Measurements from ENCODE around the gene SPATA31A6.
"Not testable (repeated sequence)": the region's sequence is repeated elsewhere in the genome, so short reads cannot be mapped to it uniquely, and the experiment has no call there.

SPATA31A6 gene

DNA sequence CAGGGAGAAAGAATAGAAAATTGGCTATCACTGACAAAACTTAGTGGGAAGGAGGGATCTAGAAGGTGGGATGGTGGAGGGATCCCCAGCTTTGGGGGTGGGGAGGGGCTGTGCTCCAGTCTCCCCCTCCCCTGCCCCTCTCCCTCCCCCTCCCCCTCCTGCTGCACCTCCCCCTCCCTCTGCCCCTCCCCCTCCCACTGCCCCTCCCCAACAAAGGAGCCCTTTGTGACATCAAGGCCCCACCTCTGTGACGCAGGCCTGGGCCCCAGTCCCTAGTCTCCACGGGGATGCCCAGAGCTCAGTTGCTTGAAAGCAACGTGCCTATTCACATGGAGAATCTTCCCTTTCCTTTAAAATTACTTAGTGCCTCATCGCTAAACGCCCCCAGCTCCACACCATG is at the start of gene SPATA31A6:
TSS of gene SPATA31A6 (plus strand) at position 301 of the 400 bp plus-strand sequence. CDS start at position 330, 29 bp downstream.
- DNase-seq (ENCODE audit: low read depth); H3K4me3 ChIP-seq (ENCODE audit: low read length): not testable (repeated sequence)

GRCh38 chr9:42160299-42160698 is 23.2 kb upstream of the SPATA31A6 start:
- peak; percentile 11 for DNase-seq (ENCODE audit: low read depth)
- not testable (repeated sequence) for H3K4me3 ChIP-seq (ENCODE audit: low read length)
- TF ChIP-seq, protein P1, sequence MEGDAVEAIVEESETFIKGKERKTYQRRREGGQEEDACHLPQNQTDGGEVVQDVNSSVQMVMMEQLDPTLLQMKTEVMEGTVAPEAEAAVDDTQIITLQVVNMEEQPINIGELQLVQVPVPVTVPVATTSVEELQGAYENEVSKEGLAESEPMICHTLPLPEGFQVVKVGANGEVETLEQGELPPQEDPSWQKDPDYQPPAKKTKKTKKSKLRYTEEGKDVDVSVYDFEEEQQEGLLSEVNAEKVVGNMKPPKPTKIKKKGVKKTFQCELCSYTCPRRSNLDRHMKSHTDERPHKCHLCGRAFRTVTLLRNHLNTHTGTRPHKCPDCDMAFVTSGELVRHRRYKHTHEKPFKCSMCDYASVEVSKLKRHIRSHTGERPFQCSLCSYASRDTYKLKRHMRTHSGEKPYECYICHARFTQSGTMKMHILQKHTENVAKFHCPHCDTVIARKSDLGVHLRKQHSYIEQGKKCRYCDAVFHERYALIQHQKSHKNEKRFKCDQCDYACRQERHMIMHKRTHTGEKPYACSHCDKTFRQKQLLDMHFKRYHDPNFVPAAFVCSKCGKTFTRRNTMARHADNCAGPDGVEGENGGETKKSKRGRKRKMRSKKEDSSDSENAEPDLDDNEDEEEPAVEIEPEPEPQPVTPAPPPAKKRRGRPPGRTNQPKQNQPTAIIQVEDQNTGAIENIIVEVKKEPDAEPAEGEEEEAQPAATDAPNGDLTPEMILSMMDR (IDR thresholded peaks at IDR 0.05; ENCODE audit: insufficient read depth, low read depth, low read length, missing control alignments), result peak; percentile 9

- not testable (repeated sequence) for DNase-seq (ENCODE audit: low read depth)
Measured at GRCh38 chr9:42219861-42220260, 36.4 kb downstream of the SPATA31A6 start.

GRCh38 chr9:42223230-42223629 is 39.8 kb downstream of the SPATA31A6 start:
- DNase-seq (ENCODE audit: low read depth); H3K4me3 ChIP-seq (ENCODE audit: low read length): not testable (repeated sequence)

More at GRCh38 chr9:42219861-42220260, 36.4 kb downstream of the SPATA31A6 start:
- H3K4me3 ChIP-seq (ENCODE audit: low read length), result not testable (repeated sequence)

GRCh38 chr9:42233031-42233430 is 49.6 kb downstream of the SPATA31A6 start:
- H3K4me3 ChIP-seq (ENCODE audit: low read length); DNase-seq (ENCODE audit: low read depth): not testable (repeated sequence)

- DNase-seq (ENCODE audit: low read depth); H3K4me3 ChIP-seq (ENCODE audit: low read length): not testable (repeated sequence)
Measured at GRCh38 chr9:42234610-42235009, 51.2 kb downstream of the SPATA31A6 start.

DNA sequence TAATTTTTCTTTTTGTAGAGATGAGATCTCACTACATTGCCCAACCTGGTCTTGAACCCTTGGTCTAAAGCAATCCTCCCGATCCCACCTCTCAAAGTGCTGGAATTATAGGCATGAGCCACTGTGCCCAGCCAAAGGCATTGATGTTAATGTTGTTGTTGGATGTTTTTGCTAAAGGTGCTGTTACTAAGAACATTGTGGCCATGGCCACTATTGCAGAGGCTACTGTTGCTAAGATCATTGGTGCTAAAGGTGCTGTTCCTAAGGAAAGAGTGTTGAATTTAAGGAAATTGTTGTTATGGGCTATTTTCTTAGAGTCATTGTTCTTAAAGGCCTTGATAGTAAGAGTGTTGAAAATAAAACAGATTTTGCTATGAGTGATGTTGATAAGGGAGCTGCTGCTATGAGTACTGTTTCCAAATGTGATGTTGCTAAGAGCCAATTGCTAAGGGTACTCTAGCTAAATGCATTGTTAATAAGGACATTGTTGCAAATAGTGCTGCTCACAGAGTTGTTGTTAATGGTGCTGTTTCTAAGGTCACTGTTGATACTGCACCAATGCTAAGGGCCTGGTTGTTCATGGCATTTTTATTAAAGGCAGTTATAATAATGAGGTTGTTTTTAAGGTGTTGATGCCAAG is 52.0 kb downstream of the SPATA31A6 start:
- not testable (repeated sequence) for DNase-seq (ENCODE audit: low read depth); H3K4me3 ChIP-seq (ENCODE audit: low read length)

- not testable (repeated sequence) for H3K4me3 ChIP-seq (ENCODE audit: low read length); DNase-seq (ENCODE audit: low read depth)
Measured at GRCh38 chr9:42236097-42236496, 52.6 kb downstream of the SPATA31A6 start.

DNA sequence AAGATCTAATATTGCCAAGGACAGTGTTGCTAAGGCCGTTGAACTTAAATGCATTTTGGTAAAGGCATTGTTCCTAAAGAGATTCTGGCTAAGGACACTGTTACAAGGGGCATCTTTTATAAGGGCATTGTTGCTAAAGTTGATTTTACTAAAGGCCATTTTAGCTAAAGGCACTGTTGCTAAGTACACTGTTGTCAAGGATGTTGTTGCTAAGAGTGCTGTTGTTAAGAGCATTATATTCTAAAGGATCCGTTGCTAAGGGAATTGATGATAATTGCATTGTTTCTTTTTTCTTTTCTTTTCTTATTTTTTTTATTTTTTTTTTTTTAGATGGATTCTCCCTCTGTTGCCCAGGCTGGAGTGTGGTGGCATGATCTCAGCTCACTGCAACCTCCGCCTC is 53.9 kb downstream of the SPATA31A6 start:
- H3K4me3 ChIP-seq (ENCODE audit: low read length); DNase-seq (ENCODE audit: low read depth): not testable (repeated sequence)

- not testable (repeated sequence) for H3K4me3 ChIP-seq (ENCODE audit: low read length); DNase-seq (ENCODE audit: low read depth)
Measured at GRCh38 chr9:42238862-42239261, 55.4 kb downstream of the SPATA31A6 start.

Data from epithelial cell of esophagus (primary cell).